CD4-positive, alpha-beta T cell (primary cell): Measurements from ENCODE around the gene CPNE7. TPM values are rescaled to one million over a fixed set of nuclear protein-coding genes. Genes with fewer than 3 reads are reported as not detected.

Experiments used
- ATAC-seq: fragments of 200-7000 bp; cut with Tn5 transposase; one replicate; pipeline ENCODE4 v1.10.0; 2022; ENCODE audit warnings: mild to moderate bottlenecking; ENCODE audit not compliant: poor library complexity
- CTCF ChIA-PET: fragments of 350-600 bp; sonication (Branson Sonifier 250); formaldehyde crosslinking; loops from one replicate; lab custom pipeline; 2021; ENCODE audit warnings: antibody characterized with exemption, inconsistent platforms; lab: Charles Lee
- POLR2A ChIA-PET: fragments of 350-600 bp; sonication (Branson Sonifier 250); formaldehyde crosslinking; loops from one replicate; lab custom pipeline; 2021; ENCODE audit warnings: antibody characterized with exemption, inconsistent platforms; lab: Charles Lee
- DNase-seq, 14 experiments: peaks; one replicate each; pipeline ENCODE4 v3.0.0-alpha.2; 2013 to 2020; ENCODE audit warnings: mixed read lengths in 2 of 14
- H3K27ac ChIP-seq, 2 donors: one replicate each; pipeline versions ENCODE4 v1.5.1 to v1.7.0; 2013; ENCODE audit warnings: low read length in 2 of 2, low read depth in 1 of 2, mild to moderate bottlenecking in 1 of 2
- H3K27me3 ChIP-seq, 2 experiments: 1 replicate in 1 of 2; 2 replicates in 1 of 2; pipeline versions ENCODE4 v1.6.1 to v1.7.0; 2013; ENCODE audit warnings: low read length in 2 of 2, control low read depth in 1 of 2, mild to moderate bottlenecking in 1 of 2, moderate library complexity in 1 of 2; ENCODE audit not compliant: insufficient read depth in 2 of 2, control insufficient read depth in 1 of 2
- H3K36me3 ChIP-seq: one replicate; pipeline ENCODE4 v1.6.1; 2013; ENCODE audit warnings: low read length, control low read depth; ENCODE audit not compliant: insufficient read depth
- H3K4me1 ChIP-seq: one replicate; pipeline ENCODE4 v1.6.1; 2013; ENCODE audit warnings: low read length, control low read depth; ENCODE audit not compliant: insufficient read depth
- H3K4me3 ChIP-seq: one replicate; pipeline ENCODE4 v1.5.1; 2013; ENCODE audit warnings: mild to moderate bottlenecking, low read length, moderate library complexity
- H3K9me3 ChIP-seq, 2 experiments: 1 replicate in 1 of 2; 2 replicates in 1 of 2; pipeline versions ENCODE4 v1.6.1 to v1.7.0; 2013; ENCODE audit warnings: low read length in 2 of 2, mild to moderate bottlenecking in 2 of 2, control low read depth in 1 of 2, moderate library complexity in 1 of 2; ENCODE audit not compliant: control insufficient read depth in 1 of 2, insufficient read depth in 1 of 2
- H3K27ac Mint-ChIP-seq: one replicate; pipeline ENCODE4 v1.8.0; 2020; ENCODE audit warnings: mixed read lengths
- H3K27me3 Mint-ChIP-seq: one replicate; pipeline ENCODE4 v1.8.0; 2021; ENCODE audit warnings: mixed read lengths
- H3K36me3 Mint-ChIP-seq: one replicate; pipeline ENCODE4 v1.8.0; 2021; ENCODE audit warnings: low read depth, mixed read lengths
- H3K4me1 Mint-ChIP-seq: one replicate; pipeline ENCODE4 v1.8.0; 2021; ENCODE audit warnings: low read depth, mixed read lengths
- H3K4me3 Mint-ChIP-seq: one replicate; pipeline ENCODE4 v1.8.0; 2020; ENCODE audit warnings: mild to moderate bottlenecking, mixed read lengths
- H3K9me3 Mint-ChIP-seq: one replicate; pipeline ENCODE4 v1.8.0; 2020; ENCODE audit warnings: mixed read lengths
- intact Hi-C, 2 experiments: fragments of 100-400 bp; cut with DNase I in 1 of 2; cut with micrococcal nuclease in 1 of 2; formaldehyde crosslinking; loops; one replicate each; pipeline versions ENCODE4 v1.15.1 to v1.9.0; 2023 to 2025; cut with DNase I, micrococcal nuclease
- total RNA-seq, 174 experiments: library from RNA in 2 of 174; stranded (reverse) in 2 of 174; gene quantifications; one replicate each; pipeline ENCODE4 v1.2.3 and lab custom pipeline; 2021 to 2026
- TF ChIP-seq, protein P1 (sequence below): fragments of 200-600 bp; IDR thresholded peaks from one replicate; pipeline ENCODE4 v1.8.0; 2022; ENCODE audit warnings: antibody characterized with exemption, mild to moderate bottlenecking

Gene CPNE7
- total RNA-seq, 2 experiments from 2014 or later: 1.0 to 1.3 TPM

DNA sequence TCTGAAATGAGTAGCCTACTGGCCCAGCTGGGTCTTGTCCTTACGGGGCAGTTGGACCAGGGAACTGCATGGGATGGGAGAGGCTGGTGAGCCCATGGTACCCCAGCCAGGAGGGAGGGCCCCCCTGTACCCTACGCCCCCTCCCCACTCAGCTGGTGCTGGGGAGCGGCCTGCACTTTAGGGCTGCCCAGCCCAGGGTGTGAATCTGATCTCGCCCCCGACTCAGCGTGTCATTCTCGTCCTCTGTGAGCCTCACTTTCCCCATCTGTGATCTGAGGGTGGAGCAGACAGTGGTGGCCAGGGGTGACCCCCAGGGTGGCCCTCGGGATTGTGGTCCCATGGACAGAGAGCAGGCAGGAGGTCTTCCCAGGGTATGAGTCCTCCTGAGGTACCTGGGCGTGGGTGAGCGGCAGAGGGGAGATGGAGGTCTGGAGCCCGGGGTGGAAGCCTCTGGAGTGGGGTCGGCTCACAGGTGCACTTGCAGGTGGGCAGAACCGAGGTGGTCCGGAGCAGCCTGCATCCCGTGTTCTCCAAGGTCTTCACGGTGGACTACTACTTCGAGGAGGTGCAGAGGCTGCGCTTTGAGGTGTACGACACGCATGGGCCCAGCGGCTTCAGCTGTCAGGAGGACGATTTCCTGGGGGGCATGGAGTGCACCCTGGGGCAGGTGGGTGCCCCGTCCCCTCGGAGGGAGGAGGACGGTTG lies 1.6 kb downstream of the CPNE7 start:
- peaks cover 20% of the 10 kb centered on the region for H3K27me3 Mint-ChIP-seq
- no peaks in the 10 kb centered on the region for H3K9me3 Mint-ChIP-seq
- H3K27ac Mint-ChIP-seq: no peak overlapping the region
- no peaks in the 10 kb centered on the region for H3K36me3 Mint-ChIP-seq
- Histone ChIP-seq H3K4me1 (peaks cover 28% of the 10 kb centered on the region), H3K36me3 (no peaks in the 10 kb centered on the region), H3K27me3 (peaks cover 11 to 14% of the 10 kb centered on the region in 2 experiments), H3K27ac (no peak overlapping the region), H3K4me3 (no peak overlapping the region), H3K9me3 (peaks cover 0 to 7% of the 10 kb centered on the region in 2 experiments)
- peaks cover 10% of the 10 kb centered on the region for H3K4me1 Mint-ChIP-seq
- CTCF ChIA-PET: no interaction called here
- DNase-seq: no peak
- intact Hi-C loops: loop anchor here in 1 of 2 experiments (10.0 kb wide), 1 partner anchor 288 kb away; no protein-coding TSS in a partner anchor
- no peak for ATAC-seq
- no peak overlapping the region for H3K4me3 Mint-ChIP-seq
- TF ChIP-seq, protein P1, sequence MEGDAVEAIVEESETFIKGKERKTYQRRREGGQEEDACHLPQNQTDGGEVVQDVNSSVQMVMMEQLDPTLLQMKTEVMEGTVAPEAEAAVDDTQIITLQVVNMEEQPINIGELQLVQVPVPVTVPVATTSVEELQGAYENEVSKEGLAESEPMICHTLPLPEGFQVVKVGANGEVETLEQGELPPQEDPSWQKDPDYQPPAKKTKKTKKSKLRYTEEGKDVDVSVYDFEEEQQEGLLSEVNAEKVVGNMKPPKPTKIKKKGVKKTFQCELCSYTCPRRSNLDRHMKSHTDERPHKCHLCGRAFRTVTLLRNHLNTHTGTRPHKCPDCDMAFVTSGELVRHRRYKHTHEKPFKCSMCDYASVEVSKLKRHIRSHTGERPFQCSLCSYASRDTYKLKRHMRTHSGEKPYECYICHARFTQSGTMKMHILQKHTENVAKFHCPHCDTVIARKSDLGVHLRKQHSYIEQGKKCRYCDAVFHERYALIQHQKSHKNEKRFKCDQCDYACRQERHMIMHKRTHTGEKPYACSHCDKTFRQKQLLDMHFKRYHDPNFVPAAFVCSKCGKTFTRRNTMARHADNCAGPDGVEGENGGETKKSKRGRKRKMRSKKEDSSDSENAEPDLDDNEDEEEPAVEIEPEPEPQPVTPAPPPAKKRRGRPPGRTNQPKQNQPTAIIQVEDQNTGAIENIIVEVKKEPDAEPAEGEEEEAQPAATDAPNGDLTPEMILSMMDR: no peak
- POLR2A ChIA-PET: no interaction called here

DNA sequence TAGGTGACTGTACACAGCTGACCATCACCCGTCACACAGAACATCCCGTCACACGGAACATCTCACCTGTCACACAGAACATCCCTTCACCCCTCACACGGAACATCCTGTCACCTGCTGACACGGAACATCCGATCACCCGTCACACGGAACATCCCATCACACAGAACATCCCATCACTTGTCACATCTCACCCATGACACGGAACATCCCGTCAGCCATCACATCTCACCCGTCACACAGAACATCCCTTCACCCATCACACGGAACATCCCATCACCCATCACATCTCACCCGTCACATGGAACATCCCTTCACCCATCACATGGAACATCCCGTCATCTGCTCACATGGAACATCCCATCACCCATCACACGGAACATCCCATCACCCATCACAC lies 3.8 kb downstream of the CPNE7 start:
- Histone ChIP-seq H3K27me3 (peaks cover 7 to 10% of the 10 kb centered on the region in 2 experiments), H3K9me3 (peaks cover 0 to 2% of the 10 kb centered on the region in 2 experiments), H3K27ac (no peak overlapping the region), H3K4me3 (no peak overlapping the region), H3K4me1 (peaks cover 16% of the 10 kb centered on the region), H3K36me3 (no peaks in the 10 kb centered on the region)
- Mint-ChIP-seq H3K4me1 (no peaks in the 10 kb centered on the region), H3K9me3 (no peaks in the 10 kb centered on the region), H3K27ac (no peak overlapping the region), H3K4me3 (no peak overlapping the region), H3K36me3 (no peaks in the 10 kb centered on the region), H3K27me3 (peaks cover 4% of the 10 kb centered on the region)
- ATAC-seq: no peak
- DNase-seq: no peak
- CTCF ChIA-PET: no interaction called here
- intact Hi-C loops: loop anchor here in 1 of 2 experiments (10.0 kb wide), 1 partner anchor 285 kb away; no protein-coding TSS in a partner anchor
- POLR2A ChIA-PET: no interaction called here
- TF ChIP-seq, protein P1: no peak

DNA sequence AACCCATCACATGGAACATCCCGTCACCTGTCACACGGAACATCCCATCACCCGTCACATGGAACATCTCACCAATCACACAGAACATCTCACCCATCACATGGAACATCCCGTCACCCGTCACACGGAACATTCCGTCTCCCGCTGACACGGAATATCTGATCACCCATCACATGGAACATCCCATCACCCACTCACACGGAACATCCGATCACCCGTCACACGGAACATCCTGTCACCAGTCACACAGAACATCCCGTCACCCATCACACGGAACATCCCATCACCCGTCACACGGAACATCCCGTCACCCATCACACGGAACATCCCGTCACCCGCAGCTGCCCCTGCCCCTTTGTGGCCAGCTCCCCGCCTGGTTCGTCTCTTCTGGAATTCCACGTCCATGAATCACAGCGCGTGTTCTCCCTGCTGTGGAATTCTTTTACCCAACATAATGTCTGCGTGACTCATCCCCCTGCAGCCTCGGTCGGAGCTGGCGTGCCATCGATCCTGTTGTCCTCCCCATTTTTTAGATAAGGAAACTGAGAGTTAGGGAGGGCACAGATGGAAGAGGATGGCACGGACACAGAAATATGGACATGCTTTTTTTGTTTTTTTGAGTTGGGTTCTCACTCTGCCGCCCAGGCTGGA lies 5.6 kb downstream of the CPNE7 start:
- Mint-ChIP-seq H3K27ac (no peak overlapping the region), H3K27me3 (peaks cover 4% of the 10 kb centered on the region), H3K36me3 (no peaks in the 10 kb centered on the region), H3K4me3 (no peak overlapping the region), H3K4me1 (no peaks in the 10 kb centered on the region), H3K9me3 (no peaks in the 10 kb centered on the region)
- Histone ChIP-seq H3K36me3 (no peaks in the 10 kb centered on the region), H3K27ac (no peak overlapping the region), H3K4me3 (no peak overlapping the region), H3K4me1 (no peaks in the 10 kb centered on the region), H3K9me3 (no peaks in the 10 kb centered on the region), H3K27me3 (peaks cover 0 to 4% of the 10 kb centered on the region in 2 experiments)
- ATAC-seq (no peak), DNase-seq (no peak)
- TF ChIP-seq, protein P1: no peak
- ChIA-PET CTCF (no interaction called here), POLR2A (no interaction called here)
- intact Hi-C loops: no loop called here
